ENCODE data around the gene S100A4.
A peak's percentile ranks its signal among the peaks of the same experiment; 100 is the strongest.
"Not testable (repeated sequence)": the region's sequence is repeated elsewhere in the genome, so short reads cannot be mapped to it uniquely, and the experiment has no call there.

S100A4 gene

DNA sequence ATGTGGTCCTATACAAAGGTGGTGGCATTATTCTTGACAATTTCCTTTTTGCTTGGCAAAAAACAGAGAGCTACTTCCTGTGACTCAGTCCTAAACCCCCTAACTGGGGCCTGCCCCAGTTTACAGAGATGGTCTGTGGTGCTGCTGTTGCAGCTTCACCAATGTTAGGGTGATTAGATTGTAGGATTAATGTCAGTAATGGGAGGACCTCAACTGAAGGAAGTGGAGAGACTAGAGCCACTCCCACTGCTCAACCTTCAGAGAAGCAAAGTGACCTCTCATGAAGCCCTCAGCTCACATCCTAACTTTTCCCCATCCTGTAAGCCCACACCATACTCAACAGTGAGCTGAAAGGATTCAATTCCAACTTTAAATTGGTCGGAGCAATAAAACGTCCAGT, 13.4 kb downstream of the S100A4 start:
- DNase-seq: peak; percentile 66

DNA sequence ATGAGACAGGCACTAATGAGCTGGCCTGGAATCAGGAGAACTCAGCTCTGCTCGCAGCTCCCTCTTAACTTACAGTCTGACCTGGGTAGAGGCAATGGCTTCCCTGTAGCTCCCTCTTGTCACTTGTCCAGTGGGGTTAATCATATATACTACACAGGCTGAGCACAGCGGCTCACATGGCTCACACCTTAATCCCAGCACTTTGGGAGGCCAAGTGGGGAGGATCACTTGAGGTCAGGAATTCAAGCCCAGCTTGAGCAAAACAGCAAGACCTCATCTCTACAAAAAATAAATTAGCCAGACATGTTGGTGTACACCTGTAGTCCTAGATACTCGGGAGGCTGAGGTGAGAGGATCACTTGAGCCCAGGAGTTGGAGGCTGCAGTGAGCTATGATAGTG, 14.0 kb downstream of the S100A4 start:
- DNase-seq: no peak

GRCh38 chr1:153527683-153528040, 17.9 kb downstream of the S100A4 start:
- DNase-seq: no peak

DNA sequence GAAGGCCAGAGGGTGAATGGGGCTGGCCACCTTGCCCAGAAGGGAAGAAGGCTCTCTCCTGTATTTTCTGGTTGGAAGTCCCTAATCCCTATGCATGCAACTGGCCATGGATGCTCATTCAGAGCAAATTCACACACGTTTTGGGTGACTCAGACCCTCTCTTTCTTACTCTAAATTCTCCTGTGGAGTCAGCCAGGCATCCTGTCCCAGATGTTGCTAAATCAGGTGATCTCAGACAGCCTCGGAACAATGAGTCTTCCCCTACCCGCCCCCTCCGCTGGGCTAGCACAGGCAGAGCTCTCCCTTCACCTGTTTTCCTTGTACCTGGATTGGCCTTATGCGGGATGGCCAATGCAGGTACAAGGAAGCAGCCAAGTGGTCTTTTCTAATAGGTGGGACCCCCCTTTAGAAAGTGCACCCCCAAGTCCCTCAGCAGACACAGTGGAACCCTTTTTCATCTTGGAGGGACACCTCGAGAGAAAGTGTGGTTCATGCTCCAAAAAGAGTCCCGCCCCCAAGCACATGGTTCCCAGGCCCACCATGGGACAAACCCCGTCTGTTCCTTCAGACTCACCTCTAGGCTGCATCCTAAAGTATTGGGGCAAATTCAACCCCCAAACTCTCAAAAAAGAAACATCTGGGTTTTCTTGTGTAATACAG, 18.5 kb downstream of the S100A4 start:
- DNase-seq: no peak

DNA sequence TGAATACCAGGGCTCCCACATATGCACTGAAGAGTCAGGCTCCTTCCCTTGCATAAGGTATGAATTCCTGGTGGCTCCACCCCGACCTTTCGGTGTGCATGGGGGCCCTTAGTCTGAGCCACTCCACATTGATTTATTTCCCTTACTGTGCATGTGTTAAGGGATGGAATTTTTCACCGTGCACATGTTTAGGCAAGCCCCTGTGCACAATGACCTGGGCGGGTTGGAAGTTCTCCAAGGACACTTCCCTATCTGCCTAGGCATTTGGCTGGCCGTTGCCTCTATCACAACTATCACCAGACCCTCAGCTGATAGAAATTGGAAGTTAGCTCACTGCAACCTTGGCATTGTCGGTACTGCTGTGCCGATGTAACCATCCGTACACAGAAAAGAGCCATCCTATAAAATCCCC, 19.5 kb downstream of the S100A4 start:
- DNase-seq: no peak

DNA sequence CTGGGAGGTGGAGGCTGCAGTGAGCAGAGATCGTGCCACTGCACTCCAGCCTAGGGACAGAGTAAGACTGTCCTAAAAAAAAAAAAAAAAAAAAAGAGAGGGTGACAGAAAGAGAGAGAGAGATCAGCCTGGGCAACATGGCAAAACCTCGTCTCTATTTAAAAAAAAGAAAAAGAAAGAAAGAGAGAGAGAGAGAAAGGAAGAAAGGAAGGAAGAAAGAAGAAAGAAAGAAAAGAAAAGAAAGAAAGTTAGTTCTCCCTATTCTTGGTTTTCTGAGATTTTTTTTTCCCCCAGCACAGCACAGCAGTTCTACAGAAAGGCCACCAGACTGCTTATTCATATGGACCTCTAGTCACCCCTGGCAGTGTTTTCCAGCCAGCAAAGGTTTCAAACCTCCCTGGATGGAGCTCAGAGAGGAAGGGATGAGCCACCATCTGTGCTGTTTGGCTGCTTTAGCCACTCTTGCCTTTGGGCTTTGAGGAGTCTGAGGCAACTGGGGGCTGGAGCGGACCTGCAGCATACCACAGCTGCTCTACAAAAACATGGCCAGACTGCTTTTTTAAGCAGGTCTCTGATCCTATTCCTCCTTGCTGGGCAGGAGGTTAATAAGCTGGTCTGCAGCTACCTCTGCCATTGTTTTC, 20.4 kb downstream of the S100A4 start:
- no peak for DNase-seq

- DNase-seq: not testable (repeated sequence)
Measured at GRCh38 chr1:153522353-153523048, 23.1 kb downstream of the S100A4 start.

DNA sequence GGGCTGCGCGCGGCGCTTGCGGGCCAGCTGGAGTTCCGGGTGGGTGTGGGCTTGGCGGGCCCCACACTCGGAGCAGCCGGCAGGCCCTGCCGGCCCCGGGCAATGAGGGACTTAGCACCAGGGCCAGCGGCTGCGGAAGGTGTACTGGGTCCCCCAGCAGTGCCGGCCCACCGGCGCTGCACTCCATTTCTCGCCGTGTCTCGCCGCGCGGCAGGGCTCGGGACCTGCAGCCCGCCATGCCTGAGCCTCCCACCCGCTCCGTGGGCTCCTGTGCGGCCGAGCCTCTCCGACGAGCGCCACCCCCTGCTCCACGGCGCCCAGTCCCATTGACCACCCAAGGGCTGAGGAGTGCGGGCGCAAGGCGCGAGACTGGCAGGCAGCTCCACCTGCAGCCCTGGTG, 23.8 kb downstream of the S100A4 start:
- DNase-seq: not testable (repeated sequence)

GRCh38 chr1:153520818-153521476, 24.7 kb downstream of the S100A4 start:
- no peak for DNase-seq

DNA sequence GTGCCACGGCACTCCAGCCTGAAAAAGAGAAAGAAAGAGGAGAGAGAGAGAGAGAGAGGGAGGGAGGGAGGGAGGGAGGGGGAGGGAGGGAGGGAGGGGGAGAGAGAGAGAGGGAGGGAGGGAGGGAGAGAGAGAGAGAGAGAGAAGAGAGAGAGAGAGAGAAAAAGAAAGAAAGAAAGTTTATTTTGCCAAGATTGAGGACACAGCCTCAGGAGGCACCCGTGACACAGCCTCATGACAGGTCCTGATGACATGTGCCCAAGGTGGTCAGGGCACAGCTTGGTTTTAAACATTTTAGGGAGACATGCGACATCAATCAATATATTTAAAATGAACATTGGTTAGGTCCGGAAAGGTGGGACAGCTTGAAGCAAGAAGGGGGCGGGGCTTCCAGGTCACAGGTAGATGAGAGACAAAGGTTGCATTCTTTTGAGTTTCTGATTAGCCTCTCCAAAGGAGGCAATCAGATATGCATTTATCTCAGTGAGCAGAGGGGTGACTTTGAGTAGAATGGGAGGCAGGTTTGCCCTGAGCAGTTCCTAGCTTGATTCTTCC, 25.4 kb downstream of the S100A4 start:
- not testable (repeated sequence) for DNase-seq

GRCh38 chr1:153519242-153519641, 26.4 kb downstream of the S100A4 start:
- DNase-seq: no peak

DNA sequence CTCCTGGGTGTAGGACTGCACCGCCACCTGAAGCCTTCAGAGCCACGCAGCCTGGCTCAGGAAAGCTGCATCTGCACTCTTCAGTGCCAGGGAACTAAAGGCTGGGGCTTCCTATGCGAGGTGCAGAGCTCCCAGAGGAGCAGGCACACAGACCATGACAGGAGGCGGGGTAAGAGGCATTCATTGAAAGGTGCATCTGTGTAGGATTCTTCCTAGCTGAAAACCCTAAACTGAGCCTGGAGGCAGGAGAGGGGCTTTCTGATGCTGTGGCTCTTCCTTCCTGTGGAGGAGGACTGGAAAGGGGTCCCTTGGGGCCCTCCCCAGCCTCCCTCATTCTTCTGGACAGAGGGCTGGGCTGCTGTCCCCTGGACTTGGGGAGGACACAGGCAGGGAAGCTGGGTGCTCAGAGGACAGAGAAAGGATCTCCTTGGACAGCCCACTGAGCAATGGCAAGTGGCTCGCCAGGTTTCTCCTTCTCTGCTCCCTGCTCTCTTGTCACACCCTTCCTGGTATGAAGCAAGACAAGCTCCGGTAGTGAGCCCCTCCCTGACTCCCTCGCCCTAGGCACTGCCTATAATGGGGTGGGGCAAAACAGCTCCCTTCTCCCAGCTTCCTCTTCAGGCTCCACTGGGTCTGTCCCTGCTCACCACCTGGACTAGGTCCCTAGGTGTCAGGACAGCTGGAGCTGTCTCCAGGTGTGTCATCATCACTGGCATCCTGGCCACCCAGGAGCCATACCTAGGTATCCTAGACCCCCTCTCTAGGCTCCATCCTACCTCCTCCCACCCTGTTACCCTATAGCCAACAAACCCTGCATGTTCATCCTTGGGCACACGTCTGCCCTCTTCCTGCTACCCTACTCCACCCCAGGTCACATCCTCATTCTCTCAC, 29.9 kb downstream of the S100A4 start:
- DNase-seq: no peak

DNA sequence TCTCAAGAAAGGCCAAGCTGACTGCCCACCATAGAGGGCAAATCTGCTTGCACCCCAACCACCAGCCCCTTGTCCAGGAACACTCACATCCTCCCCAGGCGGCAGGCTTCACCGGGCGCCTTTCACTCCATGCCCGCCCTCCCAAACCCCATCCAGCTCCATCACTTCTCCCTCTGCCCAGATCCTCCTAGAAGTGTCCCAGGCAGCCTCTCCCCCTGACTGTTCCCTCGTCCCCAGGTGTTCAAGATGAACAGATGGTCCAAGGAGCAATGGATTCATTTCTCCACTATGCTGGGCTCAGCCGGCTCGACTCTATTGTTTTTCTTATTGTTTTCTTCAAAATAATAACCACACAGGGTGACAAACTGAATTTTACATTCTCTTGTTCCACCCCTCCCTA, 31.9 kb downstream of the S100A4 start:
- DNase-seq: no peak

DNA sequence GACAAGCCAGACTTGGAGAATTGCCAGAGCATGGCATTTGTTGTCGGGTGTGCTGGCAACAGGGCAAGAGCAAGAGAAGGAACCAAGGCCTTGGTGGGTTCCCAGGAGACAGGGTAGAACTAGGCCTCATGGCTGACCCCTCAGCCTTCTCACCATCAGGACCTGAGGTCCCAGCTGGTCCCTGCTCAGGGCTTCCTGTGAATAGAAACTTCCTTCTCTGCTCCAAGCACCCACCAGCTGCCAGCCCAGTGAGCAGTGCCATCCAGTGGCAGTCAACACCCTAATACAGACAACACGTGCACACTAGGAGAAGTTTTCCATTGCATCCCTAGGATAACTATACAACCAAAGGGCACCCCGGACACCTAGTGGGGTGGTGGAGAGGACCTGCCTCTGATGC, 32.6 kb downstream of the S100A4 start:
- DNase-seq: no peak

DNA sequence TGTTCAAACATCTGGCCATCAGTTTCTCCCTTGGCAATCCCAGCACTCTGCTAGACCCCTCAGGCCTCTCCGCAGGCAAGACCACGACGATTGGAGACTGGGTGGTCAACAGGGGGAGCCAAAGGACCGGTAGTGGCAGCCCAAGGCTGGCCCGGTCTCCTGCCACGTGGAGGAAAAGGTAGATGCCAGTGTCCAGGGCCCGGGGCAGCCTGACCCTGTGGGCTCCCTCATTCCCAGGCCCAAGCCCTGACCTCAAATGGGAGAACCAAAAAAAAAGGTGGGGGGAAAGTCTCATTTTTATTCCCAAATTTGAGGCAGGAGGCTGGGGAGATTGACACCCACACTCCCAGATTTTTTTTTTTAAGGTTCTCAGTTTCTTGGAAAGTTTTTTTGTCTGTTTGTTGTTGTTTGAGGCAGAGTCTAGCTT, 34.6 kb downstream of the S100A4 start:
- DNase-seq: peak; percentile 82

GRCh38 chr1:153509729-153510354, 35.8 kb downstream of the S100A4 start:
- peak; percentile 72 for DNase-seq

GRCh38 chr1:153509036-153509435, 36.6 kb downstream of the S100A4 start:
- no peak for DNase-seq

- no peak for DNase-seq
Measured at GRCh38 chr1:153507926-153508583, 37.6 kb downstream of the S100A4 start.

- no peak for DNase-seq
Measured at GRCh38 chr1:153506831-153507413, 38.7 kb downstream of the S100A4 start.

GRCh38 chr1:153506386-153506785, 39.2 kb downstream of the S100A4 start:
- DNase-seq: no peak

- DNase-seq: no peak
Measured at GRCh38 chr1:153505576-153505975, 40.0 kb downstream of the S100A4 start.
